Measurements from ENCODE around the gene DNHD1.

Gene DNHD1

GRCh38 chr11:6531267-6531752 lies 34.2 kb downstream of the DNHD1 start:
- DNase-seq (ENCODE audit: low read depth in 2 of 2): no peak

GRCh38 chr11:6538456-6538855 lies 41.4 kb downstream of the DNHD1 start:
- no peak for DNase-seq (ENCODE audit: low read depth in 2 of 2)

GRCh38 chr11:6538945-6539344 lies 41.9 kb downstream of the DNHD1 start:
- no peak for DNase-seq (ENCODE audit: low read depth in 2 of 2)

GRCh38 chr11:6539748-6540268 lies 42.7 kb downstream of the DNHD1 start:
- DNase-seq (ENCODE audit: low read depth in 2 of 2): no peak

- DNase-seq (ENCODE audit: low read depth in 2 of 2): no peak
Measured at GRCh38 chr11:6541356-6541755, 44.3 kb downstream of the DNHD1 start.

GRCh38 chr11:6542727-6543126 lies 45.6 kb downstream of the DNHD1 start:
- no peak for DNase-seq (ENCODE audit: low read depth in 2 of 2)

GRCh38 chr11:6544921-6545850 lies 48.1 kb downstream of the DNHD1 start:
- no peak for DNase-seq (ENCODE audit: low read depth in 2 of 2)

GRCh38 chr11:6545917-6546605 lies 49.0 kb downstream of the DNHD1 start:
- no peak for DNase-seq (ENCODE audit: low read depth in 2 of 2)

GRCh38 chr11:6546735-6547134 lies 49.7 kb downstream of the DNHD1 start:
- no peak for DNase-seq (ENCODE audit: low read depth in 2 of 2)

GRCh38 chr11:6547177-6547576 lies 50.1 kb downstream of the DNHD1 start:
- no peak for DNase-seq (ENCODE audit: low read depth in 2 of 2)

- no peak for DNase-seq (ENCODE audit: low read depth in 2 of 2)
Measured at GRCh38 chr11:6548121-6548520, 51.0 kb downstream of the DNHD1 start.

GRCh38 chr11:6548641-6549040 lies 51.6 kb downstream of the DNHD1 start:
- DNase-seq (ENCODE audit: low read depth in 2 of 2): no peak

GRCh38 chr11:6553634-6554033 lies 56.6 kb downstream of the DNHD1 start:
- no peak for DNase-seq (ENCODE audit: low read depth in 2 of 2)

- DNase-seq (ENCODE audit: low read depth in 2 of 2): no peak
Measured at GRCh38 chr11:6554828-6555706, 58.0 kb downstream of the DNHD1 start.

GRCh38 chr11:6556139-6556949 lies 59.3 kb downstream of the DNHD1 start:
- no peak for DNase-seq (ENCODE audit: low read depth in 2 of 2)

- DNase-seq (ENCODE audit: low read depth in 2 of 2): no peak
Measured at GRCh38 chr11:6557063-6557462, 60.0 kb downstream of the DNHD1 start.

- DNase-seq (ENCODE audit: low read depth in 2 of 2): no peak
Measured at GRCh38 chr11:6557761-6558674, 60.9 kb downstream of the DNHD1 start.

- no peak for DNase-seq (ENCODE audit: low read depth in 2 of 2)
Measured at GRCh38 chr11:6559369-6559768, 62.3 kb downstream of the DNHD1 start.

- no peak for DNase-seq (ENCODE audit: low read depth in 2 of 2)
Measured at GRCh38 chr11:6561288-6561687, 64.2 kb downstream of the DNHD1 start.

All from stimulated activated CD4-positive, alpha-beta T cell treated with anti-CD3 and anti-CD28 coated beads, Interleukin-1b, Interleukin-23, amount 100 ng/mL, for 1 hour (primary cell).